Right cardiac atrium (tissue), 5 donors: Measurements from ENCODE around the gene RAI1. TPM values are rescaled to one million over a fixed set of nuclear protein-coding genes. Genes with fewer than 3 reads are reported as not detected.
A peak's percentile ranks its signal among the peaks of the same experiment; 100 is the strongest.

ENCODE experiments used
- ATAC-seq, 2 donors: fragments of 200-7000 bp; cut with Tn5 transposase; one replicate each; pipeline versions ENCODE4 v1.8.0 to v1.9.1; 2020; ENCODE audit warnings: moderate library complexity in 2 of 2, mild to moderate bottlenecking in 1 of 2
- DNase-seq, 3 donors: peaks; one replicate each; pipeline ENCODE4 v3.0.0-alpha.2; 2020
- H3K27ac ChIP-seq: one replicate; pipeline ENCODE4 v1.5.1; 2013; ENCODE audit warnings: mild to moderate bottlenecking, low read length, control low read depth, moderate library complexity
- H3K27me3 ChIP-seq: one replicate; pipeline ENCODE4 v1.6.1; 2013; ENCODE audit not compliant: control insufficient read depth, insufficient read depth
- H3K4me1 ChIP-seq: one replicate; pipeline ENCODE4 v1.6.1; 2013; ENCODE audit warnings: low read length; ENCODE audit not compliant: control insufficient read depth, insufficient read depth
- H3K4me3 ChIP-seq: one replicate; pipeline ENCODE4 v1.5.1; 2013; ENCODE audit warnings: low read length, control low read depth
- H3K9me3 ChIP-seq: one replicate; pipeline ENCODE4 v1.6.1; 2013; ENCODE audit warnings: low read length; ENCODE audit not compliant: control insufficient read depth
- WGBS: extraction: QIAGEN DNeasy Blood & Tissue Kit; methylation state at CpG from one replicate; pipeline ENCODE4 v1.1.7; 2013; 5-methylcytosine and 5-hydroxymethylcytosine counted together
- intact Hi-C, 4 donors: fragments of 100-400 bp; cut with DNase I; formaldehyde crosslinking; loops; one replicate each; pipeline versions ENCODE4 v1.11.0 to v1.14.0; 2022 to 2023
- polyA plus RNA-seq: library from polyadenylated mRNA; stranded (reverse); fragments of 200-250 nt; gene quantifications from one replicate; pipeline ENCODE4 v1.2.3, GENCODE V29; 2013
- total RNA-seq, 4 donors: library from RNA; stranded (reverse); fragmentation: NEBNext Ultra II Directional; extraction: Animal tissue kit (Norgen Biotek cat#: 25700); gene quantifications; one replicate each; pipeline ENCODE4 v1.2.1, GENCODE V29; 2021
- donor health status: healthy with polysubstance abuse.
- donor health status: DM: no; HTN: yes; CAD: no.
- donor health status: DM: no; HTN: no; CAD: no.
- donor health status: DM: no; HTN: yes; CAD: no; lungs with severe emphysema.
- donor health status: DM: yes; HTN: yes; CAD: no.

Gene RAI1
- total and polyA plus RNA-seq, 5 donors, result 18.2 to 26.8 (median 23.0) TPM

DNA sequence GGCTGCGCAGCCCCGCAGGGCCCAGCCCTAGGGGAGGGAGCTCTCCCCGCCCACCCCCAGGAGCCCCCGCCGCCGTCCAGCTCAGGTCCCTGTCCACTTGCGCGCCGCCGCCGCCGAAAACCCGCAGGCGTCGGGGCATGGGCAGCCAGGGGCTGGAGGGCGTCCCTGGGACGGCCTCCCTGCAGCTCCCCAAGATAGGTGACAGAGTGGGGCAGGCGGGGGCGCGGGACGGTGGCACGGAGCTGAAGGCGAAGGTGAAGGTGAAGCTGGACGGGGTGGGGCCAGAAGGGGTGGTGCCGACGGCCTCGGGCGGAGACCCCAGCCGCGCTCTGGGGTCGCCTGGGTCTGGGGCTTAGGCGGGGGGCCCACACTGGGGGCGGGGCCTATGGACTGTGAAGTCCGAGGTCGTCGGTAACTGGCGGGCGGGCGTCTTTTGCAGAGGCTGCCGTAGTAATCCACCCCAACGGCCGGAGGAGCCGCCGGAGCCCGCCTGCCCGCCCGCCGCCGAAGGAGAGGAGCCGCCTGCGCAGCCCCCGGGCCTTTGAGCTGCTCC lies 128.3 kb downstream of the RAI1 start:
- 55% methylated on average over 52 of the region's 52 CpGs for WGBS
- H3K27ac ChIP-seq, result peak overlapping the region; percentile 77
- DNase-seq (no peak), ATAC-seq (peak; percentile 0)
- H3K27me3 ChIP-seq, result no peaks in the 10 kb centered on the region
- no peaks in the 10 kb centered on the region for H3K4me1 ChIP-seq
- peak overlapping the region; percentile 14 for H3K4me3 ChIP-seq
- H3K9me3 ChIP-seq, result no peaks in the 10 kb centered on the region
- intact Hi-C loops, result loop anchor here in 3 of 4 donors (5.0 to 10.0 kb wide), 4 partner anchors 48 to 125 kb away; partner anchors contain the start of gene RAI1 (in 1 of the 3)

DNA sequence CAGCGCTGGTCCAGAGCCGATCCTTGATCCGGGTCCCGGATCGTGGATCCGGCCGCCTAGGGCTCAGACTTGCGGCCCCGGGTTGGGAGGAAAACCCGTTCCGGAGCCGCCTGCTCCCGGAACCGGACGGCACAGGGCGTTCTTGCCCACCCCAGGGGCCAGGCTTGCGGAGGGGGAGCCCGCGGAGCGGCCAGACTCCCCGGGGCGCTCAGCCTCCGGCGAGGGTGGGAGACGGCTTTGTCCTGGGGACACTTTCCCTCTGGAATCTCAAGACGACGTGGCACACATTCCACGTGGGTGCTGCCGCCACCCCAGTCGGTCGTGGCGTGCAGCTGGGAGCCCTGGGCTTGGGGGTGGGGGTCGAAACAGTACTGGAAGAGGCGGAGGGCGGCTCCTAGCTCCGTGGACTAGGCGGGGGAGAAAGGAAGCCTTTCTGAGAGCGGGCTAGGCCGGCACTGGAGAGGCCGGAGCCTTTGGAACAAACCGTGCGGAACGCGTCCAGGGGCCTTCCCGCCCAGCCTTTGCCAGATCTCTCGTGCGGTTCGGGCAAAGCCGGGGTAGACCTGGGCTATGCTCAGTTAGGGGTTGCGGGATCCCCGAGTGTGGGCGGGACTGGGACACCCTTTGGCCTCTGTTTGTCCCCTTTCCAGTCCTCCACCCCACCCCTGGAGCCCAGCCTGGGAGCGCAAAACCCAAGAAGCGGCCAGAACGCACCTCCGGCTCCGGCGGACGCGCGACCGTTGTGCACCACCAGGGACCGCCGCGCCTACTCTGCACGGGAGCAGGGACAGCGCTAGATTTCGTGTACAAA lies 129.0 kb downstream of the RAI1 start:
- Histone ChIP-seq H3K9me3 (no peaks in the 10 kb centered on the region), H3K4me1 (no peaks in the 10 kb centered on the region), H3K27me3 (no peaks in the 10 kb centered on the region), H3K27ac (peak overlapping the region; percentile 77), H3K4me3 (peak overlapping the region; percentile 14)
- peak; percentile 58 to 66 for ATAC-seq
- intact Hi-C loops, result loop anchor here in 3 of 4 donors (5.0 to 10.0 kb wide), 4 partner anchors 47 to 125 kb away; partner anchors contain the start of gene RAI1 (in 1 of the 3)
- WGBS, result 30% methylated on average over 68 of the region's 68 CpGs
- peak; percentile 72 to 89 (median 88) for DNase-seq

DNA sequence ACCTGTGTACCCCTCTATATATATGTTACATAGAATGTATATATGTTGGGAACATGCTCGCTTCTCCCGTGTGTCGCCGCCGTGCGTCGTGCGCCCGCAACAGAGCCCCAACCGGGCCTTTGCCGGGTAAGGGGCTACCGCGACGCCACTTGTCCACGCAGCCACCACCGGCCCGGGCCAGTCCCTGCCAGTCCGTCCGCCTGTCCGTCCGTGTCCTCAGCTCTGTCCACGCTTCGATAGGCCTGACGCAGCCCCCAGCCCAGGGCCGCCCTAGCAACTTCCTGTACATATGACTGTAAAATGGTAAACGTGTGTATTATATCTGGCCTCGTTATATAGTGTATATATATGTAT lies 129.6 kb downstream of the RAI1 start:
- Histone ChIP-seq H3K4me1 (no peaks in the 10 kb centered on the region), H3K4me3 (no peak overlapping the region), H3K9me3 (no peaks in the 10 kb centered on the region), H3K27me3 (no peaks in the 10 kb centered on the region), H3K27ac (no peak overlapping the region)
- intact Hi-C loops, result loop anchor here in 3 of 4 donors (5.0 to 10.0 kb wide), 4 partner anchors 46 to 126 kb away; partner anchors contain the start of gene RAI1 (in 1 of the 3)
- ATAC-seq (no peak), DNase-seq (no peak)
- 70% methylated on average over 27 of the region's 27 CpGs for WGBS

DNA sequence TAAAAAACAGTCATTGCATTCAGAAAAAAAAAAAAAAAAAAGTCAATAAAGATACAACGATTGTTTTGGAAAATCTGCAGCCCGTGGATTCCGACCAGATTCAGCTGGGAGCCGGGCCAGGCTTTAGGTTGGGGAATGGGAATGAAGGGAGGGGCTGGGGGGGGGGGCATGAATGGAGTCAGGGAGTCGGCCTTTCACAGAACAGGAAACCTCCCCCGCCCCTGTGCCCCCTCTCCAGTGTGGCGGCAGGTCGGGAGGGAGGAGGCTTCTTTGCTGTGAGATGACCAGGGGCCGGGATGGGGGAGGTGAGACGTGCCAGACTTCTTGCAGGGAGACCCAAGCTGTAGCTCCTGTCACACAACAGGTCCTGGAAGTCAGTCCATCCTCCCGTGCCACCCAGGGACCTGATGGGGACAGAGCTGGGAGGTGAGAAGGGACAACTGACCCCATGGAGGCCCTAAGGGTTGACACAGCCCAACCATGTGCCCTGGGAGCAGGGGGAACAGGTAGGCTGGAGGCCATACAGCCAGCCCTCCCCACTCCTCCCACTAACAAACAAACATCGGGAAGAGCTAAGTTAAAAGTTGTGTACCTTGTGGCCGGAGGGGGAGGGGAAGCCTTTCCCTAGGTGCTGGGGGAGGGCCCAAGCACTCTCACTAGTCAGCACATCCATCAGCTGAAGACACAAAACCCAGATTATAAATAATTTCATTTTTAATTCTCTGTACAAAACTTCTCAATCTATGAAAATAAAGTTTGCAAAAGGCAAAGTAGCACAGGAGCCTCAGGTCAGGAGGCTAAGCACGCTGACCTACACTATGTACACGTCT lies 130.3 kb downstream of the RAI1 start:
- peak overlapping the region; percentile 6 for H3K27ac ChIP-seq
- ATAC-seq (no peak), DNase-seq (peak in 1 of 3 donors; percentile 68)
- H3K9me3 ChIP-seq, result no peaks in the 10 kb centered on the region
- H3K4me1 ChIP-seq, result no peaks in the 10 kb centered on the region
- no peak overlapping the region for H3K4me3 ChIP-seq
- no peaks in the 10 kb centered on the region for H3K27me3 ChIP-seq
- WGBS, result 26% methylated on average over 15 of the region's 15 CpGs
- intact Hi-C loops, result loop anchor here in 3 of 4 donors (5.0 to 10.0 kb wide), 4 partner anchors 46 to 127 kb away; partner anchors contain the start of gene RAI1 (in 1 of the 3)

DNA sequence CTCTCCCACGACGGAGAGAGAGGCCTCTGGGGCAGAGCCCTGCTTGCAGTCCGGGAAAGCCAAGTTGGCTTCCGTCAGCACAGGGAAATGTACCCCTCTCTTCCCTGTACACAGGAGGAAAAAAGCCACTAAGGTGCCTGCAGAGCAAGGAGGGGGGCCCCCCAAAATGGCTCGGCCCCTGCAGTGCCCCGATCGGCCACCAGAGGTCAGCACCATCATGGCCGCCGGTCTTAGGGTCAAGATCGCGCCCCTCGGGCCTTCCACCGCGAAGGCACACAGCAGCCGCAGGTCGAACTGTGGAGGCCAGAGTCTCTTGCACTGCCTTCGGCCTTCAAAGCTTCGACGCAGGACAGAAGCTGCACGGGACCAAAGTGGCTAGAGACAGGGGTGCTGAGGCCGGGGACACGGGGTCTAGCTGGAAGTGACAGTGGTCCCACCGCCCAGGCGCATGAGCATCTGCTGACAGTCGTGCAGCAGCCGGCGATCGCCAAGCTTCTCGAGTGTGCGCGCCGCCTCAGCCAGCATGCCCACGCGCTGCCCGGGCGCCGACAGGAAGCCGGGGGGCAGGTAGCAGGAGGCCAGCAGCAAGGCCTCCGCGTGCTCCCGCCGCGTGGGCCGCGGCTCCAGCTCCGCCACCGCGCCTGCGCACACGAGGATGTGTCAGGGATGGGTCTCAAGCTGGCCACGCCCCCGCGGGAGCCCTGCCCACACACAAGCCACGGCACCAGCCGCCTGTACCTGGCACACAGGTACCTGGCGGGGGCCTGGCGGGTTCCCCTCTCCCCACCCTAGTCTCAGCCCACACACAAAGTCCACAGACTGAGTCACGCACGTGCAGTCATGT lies 131.2 kb downstream of the RAI1 start:
- WGBS, result 53% methylated on average over 59 of the region's 59 CpGs
- Histone ChIP-seq H3K27ac (no peak overlapping the region), H3K4me1 (no peaks in the 10 kb centered on the region)

DNA sequence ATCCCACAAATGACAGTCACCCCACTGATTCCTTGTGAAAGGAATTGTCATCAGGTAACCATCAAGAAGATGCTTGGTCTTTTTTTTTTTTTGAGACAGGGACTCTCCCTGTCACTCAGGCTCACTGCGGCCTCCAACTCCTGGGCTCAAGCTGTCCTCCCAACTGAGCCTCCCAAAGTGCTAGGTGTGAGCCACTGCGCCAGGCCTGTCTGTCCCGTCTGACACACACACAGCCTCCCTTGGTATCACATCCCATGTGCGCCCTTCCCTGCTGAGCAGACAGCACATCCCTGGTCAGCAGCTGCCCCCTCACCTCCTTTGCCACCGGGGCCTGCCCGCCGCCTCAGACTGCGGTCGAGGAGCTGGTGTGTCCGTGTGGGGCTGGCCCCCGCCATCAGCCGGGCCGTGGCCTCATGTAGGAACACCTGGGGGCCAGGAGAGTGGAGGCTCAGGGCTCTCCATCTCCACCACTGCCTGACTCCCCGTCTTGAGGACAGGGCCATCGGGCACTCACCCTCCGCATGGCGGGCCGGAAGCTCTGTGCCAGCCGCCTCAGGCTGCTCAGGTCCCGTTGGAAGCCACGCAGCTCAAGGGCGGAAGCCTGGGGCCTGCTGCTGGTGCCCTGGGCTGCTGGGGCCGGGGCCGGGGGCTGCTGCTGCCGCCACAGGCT lies 131.9 kb downstream of the RAI1 start:
- Histone ChIP-seq H3K27me3 (no peaks in the 10 kb centered on the region), H3K4me3 (no peak overlapping the region), H3K4me1 (no peaks in the 10 kb centered on the region), H3K9me3 (no peaks in the 10 kb centered on the region), H3K27ac (no peak overlapping the region)
- WGBS, result 92% methylated on average over 25 of the region's 25 CpGs
- ATAC-seq, result no peak
- peak in 1 of 3 donors; percentile 64 for DNase-seq
- intact Hi-C loops, result loop anchor here in 3 of 4 donors (5.0 to 10.0 kb wide), 4 partner anchors 44 to 128 kb away; partner anchors contain the start of gene RAI1 (in 1 of the 3)

More for the DNA sequence above, 131.2 kb downstream of the RAI1 start:
- intact Hi-C loops, result loop anchor here in 3 of 4 donors (5.0 to 10.0 kb wide), 4 partner anchors 45 to 128 kb away; partner anchors contain the start of gene RAI1 (in 1 of the 3)
- peak; percentile 32 to 53 for ATAC-seq
- Histone ChIP-seq H3K9me3 (no peaks in the 10 kb centered on the region), H3K4me3 (no peak overlapping the region), H3K27me3 (no peaks in the 10 kb centered on the region)
- DNase-seq, result peak; percentile 77 to 93 (median 92)

DNA sequence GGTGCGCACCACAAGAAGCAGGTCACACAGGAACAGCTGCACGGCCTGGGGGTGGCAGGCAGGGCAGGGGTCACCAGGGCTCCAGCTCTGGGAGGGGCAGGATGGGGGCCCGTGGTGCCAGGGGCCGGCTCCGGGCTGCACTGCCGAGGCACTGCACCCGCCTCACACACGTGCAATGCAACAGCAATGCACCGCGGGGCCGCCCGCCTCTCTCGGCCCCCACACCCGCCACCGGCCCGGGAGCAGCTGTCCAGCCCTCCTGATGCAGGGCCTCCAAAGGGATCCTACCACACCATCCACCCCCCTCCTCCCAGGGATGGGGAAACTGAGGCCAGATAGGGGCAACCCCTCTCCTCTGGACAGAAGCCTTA lies 132.5 kb downstream of the RAI1 start:
- Histone ChIP-seq H3K9me3 (no peaks in the 10 kb centered on the region), H3K27me3 (no peaks in the 10 kb centered on the region), H3K4me3 (no peak overlapping the region), H3K4me1 (no peaks in the 10 kb centered on the region), H3K27ac (no peak overlapping the region)
- WGBS, result 86% methylated on average over 16 of the region's 16 CpGs
- DNase-seq, result no peak
- no peak for ATAC-seq
- intact Hi-C loops, result loop anchor here in 3 of 4 donors (5.0 to 10.0 kb wide), 4 partner anchors 44 to 129 kb away; partner anchors contain the start of gene RAI1 (in 1 of the 3)

DNA sequence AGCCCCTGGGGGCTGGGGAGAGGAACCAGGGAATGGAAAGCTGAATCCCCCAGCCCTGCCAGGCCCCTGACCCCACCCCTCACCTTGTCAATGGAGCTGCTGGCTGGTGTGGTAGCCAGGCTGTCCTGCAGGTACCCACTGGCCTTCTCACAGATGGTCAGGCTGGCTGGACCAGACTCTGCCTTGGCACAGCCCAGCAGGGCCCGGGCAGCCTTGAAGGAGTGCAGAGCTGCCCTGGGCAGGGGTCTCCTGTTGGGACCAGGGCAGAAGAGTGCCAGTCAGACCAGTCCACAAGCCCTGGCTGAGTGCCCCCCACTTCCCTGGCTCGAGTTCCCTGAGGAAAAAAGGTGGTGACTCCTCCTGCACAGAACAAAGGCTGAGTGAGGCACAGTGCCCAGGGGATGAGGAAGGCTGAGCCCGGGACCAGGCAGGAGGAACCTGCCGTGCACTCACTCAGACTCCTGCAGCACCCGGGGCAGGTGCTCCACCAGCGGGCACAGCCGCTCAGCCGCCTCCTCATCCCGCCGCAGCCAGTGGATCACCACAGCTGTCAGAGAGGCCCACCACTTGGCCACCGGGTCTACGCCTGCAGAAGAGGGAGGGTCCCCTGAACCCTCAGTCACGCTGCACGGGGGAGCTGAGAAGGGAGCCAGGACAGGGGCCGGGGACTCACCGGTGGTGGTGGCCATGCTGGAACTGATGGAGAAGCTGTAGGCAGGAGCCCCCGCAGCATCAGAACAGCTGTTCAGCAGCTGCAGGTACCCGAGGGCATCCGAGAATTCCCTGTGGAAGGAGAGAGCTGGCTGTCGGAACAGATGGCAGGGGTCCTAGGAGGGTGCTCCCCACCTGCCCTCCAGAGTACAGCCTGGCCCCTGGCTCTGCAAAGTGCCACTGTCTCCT lies 133.2 kb downstream of the RAI1 start:
- WGBS, result 78% methylated on average over 20 of the region's 20 CpGs
- H3K4me1 ChIP-seq, result no peaks in the 10 kb centered on the region
- ATAC-seq, result no peak
- H3K4me3 ChIP-seq, result no peak overlapping the region
- H3K27ac ChIP-seq, result peak overlapping the region; percentile 19
- no peaks in the 10 kb centered on the region for H3K9me3 ChIP-seq
- no peak for DNase-seq
- no peaks in the 10 kb centered on the region for H3K27me3 ChIP-seq
- intact Hi-C loops, result loop anchor here in 3 of 4 donors (5.0 to 10.0 kb wide), 4 partner anchors 43 to 130 kb away; partner anchors contain the start of gene RAI1 (in 1 of the 3)

DNA sequence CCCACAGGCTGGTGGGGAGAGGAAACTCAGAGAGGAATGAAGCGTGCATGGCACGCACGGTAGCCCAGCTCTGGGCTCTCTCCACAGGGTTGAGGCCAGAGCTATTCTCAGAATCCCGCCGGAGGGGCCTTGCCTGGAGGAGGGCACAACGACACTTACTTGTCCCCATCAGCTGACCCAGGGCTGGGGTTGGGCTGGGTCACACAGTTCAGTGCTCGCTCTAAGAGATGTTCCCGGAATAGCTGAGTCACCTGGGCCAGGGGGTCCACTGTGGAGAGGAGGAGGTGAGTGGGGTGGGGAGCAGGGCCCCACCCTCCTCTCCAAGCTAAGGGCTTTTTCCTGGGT lies 133.8 kb downstream of the RAI1 start:
- WGBS, result 56% methylated on average over 8 of the region's 8 CpGs
- H3K27ac ChIP-seq, result peak overlapping the region; percentile 52
- H3K4me3 ChIP-seq, result no peak overlapping the region
- intact Hi-C loops, result loop anchor here in 2 of 4 donors (10.0 kb wide), 2 partner anchors 100 to 130 kb away; partner anchors contain the start of gene RAI1 (in 1 of the 2)
- no peaks in the 10 kb centered on the region for H3K4me1 ChIP-seq
- DNase-seq (no peak), ATAC-seq (peak; percentile 1 to 3)
- no peaks in the 10 kb centered on the region for H3K27me3 ChIP-seq
- no peaks in the 10 kb centered on the region for H3K9me3 ChIP-seq
